Keratinocyte (primary cell): ENCODE data around the gene NECTIN2.

Experiments
- EZH2 ChIP-seq: IDR thresholded peaks from one replicate; pipeline ENCODE4 v1.6.1; 2012; ENCODE audit warnings: inconsistent platforms, mild to moderate bottlenecking, low read length, moderate library complexity
- TF ChIP-seq, protein P1 (sequence below), 3 experiments: IDR thresholded peaks in 1 of 3; conservative IDR thresholded peaks in 1 of 3; optimal IDR thresholded peaks in 1 of 3; 2 replicates in 2 of 3; 3 replicates in 1 of 3; pipeline versions ENCODE3 to v1.5.1; 2011; ENCODE audit warnings: low read length in 3 of 3, mild to moderate bottlenecking in 3 of 3, moderate library complexity in 2 of 3, control low read depth in 1 of 3, inconsistent platforms in 1 of 3; ENCODE audit not compliant: insufficient read depth in 2 of 3; ENCODE audit errors: extremely low read depth in 1 of 3

- TF ChIP-seq, protein P1, sequence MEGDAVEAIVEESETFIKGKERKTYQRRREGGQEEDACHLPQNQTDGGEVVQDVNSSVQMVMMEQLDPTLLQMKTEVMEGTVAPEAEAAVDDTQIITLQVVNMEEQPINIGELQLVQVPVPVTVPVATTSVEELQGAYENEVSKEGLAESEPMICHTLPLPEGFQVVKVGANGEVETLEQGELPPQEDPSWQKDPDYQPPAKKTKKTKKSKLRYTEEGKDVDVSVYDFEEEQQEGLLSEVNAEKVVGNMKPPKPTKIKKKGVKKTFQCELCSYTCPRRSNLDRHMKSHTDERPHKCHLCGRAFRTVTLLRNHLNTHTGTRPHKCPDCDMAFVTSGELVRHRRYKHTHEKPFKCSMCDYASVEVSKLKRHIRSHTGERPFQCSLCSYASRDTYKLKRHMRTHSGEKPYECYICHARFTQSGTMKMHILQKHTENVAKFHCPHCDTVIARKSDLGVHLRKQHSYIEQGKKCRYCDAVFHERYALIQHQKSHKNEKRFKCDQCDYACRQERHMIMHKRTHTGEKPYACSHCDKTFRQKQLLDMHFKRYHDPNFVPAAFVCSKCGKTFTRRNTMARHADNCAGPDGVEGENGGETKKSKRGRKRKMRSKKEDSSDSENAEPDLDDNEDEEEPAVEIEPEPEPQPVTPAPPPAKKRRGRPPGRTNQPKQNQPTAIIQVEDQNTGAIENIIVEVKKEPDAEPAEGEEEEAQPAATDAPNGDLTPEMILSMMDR (optimal IDR thresholded peaks at IDR 0.05 in 1 of 3, IDR thresholded peaks at IDR 0.05 in 1 of 3, conservative IDR thresholded peaks at IDR 0.05 in 1 of 3; ENCODE audit: extremely low read depth in 1 of 3, insufficient read depth in 2 of 3, low read length in 3 of 3) = no peak
- no peak for TF ChIP-seq EZH2
Measured at GRCh38 chr19:44863990-44864389, 17.9 kb downstream of the NECTIN2 start.
